Neutrophil (primary cell): Measurements from ENCODE around the gene HAUS1.

Experiments
- H3K27ac ChIP-seq: fragments of 200-600 bp; sonication (generic); 2 replicates; pipeline ENCODE4 v1.5.1; 2016; ENCODE audit warnings: mild to moderate bottlenecking, moderate library complexity
- H3K27me3 ChIP-seq: fragments of 200-600 bp; sonication (generic); 2 replicates; pipeline ENCODE4 v1.6.0; 2016; ENCODE audit warnings: mild to moderate bottlenecking
- H3K36me3 ChIP-seq: fragments of 200-600 bp; sonication (generic); 2 replicates; pipeline ENCODE4 v1.5.1; 2017
- H3K4me1 ChIP-seq, 2 experiments: fragments of 200-600 bp in 1 of 2; sonication (generic) in 1 of 2; 1 replicate in 1 of 2; 2 replicates in 1 of 2; pipeline versions ENCODE4 v1.5.1 to v1.6.1; 2013 to 2016; ENCODE audit warnings: low read depth in 1 of 2, low read length in 1 of 2, mild to moderate bottlenecking in 1 of 2, moderate library complexity in 1 of 2; ENCODE audit not compliant: control insufficient read depth in 1 of 2, insufficient read depth in 1 of 2
- H3K4me3 ChIP-seq, 2 experiments: fragments of 200-600 bp in 1 of 2; sonication (generic) in 1 of 2; 1 replicate in 1 of 2; 2 replicates in 1 of 2; pipeline ENCODE4 v1.5.1; 2013 to 2016; ENCODE audit warnings: low read depth in 1 of 2, low read length in 1 of 2, mild to moderate bottlenecking in 1 of 2, moderate library complexity in 1 of 2
- H3K9me3 ChIP-seq: fragments of 200-600 bp; sonication (generic); 2 replicates; pipeline ENCODE4 v1.5.1; 2016
- TF ChIP-seq, protein P1 (sequence below): fragments of 200-600 bp; sonication (generic); IDR thresholded peaks from 2 replicates; pipeline ENCODE4 v1.5.1; 2016; ENCODE audit warnings: antibody characterized with exemption

The HAUS1 gene

DNA sequence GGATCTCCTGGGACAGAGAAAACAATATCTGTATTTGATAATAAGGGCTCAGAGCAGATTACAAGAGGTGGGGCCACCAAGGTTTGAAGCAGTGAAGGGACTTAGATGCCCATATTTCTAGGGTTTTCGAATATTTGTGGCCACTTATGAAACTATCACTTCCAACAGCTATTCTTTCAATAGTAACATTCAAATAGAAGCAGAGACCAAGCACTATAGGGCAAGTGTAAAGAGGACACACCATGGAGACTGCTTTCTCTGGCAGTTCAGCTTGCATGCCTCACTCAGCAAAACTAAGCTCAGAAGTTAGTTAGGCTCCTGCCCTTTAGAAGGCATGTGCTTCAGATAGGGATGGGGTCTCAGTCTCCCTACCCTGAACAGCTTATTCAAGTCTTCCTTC is 42.4 kb upstream of the HAUS1 start:
- TF ChIP-seq, protein P1, sequence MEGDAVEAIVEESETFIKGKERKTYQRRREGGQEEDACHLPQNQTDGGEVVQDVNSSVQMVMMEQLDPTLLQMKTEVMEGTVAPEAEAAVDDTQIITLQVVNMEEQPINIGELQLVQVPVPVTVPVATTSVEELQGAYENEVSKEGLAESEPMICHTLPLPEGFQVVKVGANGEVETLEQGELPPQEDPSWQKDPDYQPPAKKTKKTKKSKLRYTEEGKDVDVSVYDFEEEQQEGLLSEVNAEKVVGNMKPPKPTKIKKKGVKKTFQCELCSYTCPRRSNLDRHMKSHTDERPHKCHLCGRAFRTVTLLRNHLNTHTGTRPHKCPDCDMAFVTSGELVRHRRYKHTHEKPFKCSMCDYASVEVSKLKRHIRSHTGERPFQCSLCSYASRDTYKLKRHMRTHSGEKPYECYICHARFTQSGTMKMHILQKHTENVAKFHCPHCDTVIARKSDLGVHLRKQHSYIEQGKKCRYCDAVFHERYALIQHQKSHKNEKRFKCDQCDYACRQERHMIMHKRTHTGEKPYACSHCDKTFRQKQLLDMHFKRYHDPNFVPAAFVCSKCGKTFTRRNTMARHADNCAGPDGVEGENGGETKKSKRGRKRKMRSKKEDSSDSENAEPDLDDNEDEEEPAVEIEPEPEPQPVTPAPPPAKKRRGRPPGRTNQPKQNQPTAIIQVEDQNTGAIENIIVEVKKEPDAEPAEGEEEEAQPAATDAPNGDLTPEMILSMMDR: no peak
- Histone ChIP-seq H3K4me1 (peaks cover 38 to 39% of the 10 kb centered on the region in 2 experiments), H3K27ac (peak overlapping the region; percentile 54), H3K27me3 (no peaks in the 10 kb centered on the region), H3K4me3 (no peak overlapping the region), H3K9me3 (no peaks in the 10 kb centered on the region), H3K36me3 (peaks cover 6% of the 10 kb centered on the region)

GRCh38 chr18:46062781-46063180 is 41.4 kb upstream of the HAUS1 start:
- peaks cover 38 to 43% of the 10 kb centered on the region in 2 experiments for H3K4me1 ChIP-seq
- TF ChIP-seq, protein P1: no peak
- H3K9me3 ChIP-seq: no peaks in the 10 kb centered on the region
- H3K4me3 ChIP-seq: no peak overlapping the region
- H3K27me3 ChIP-seq: no peaks in the 10 kb centered on the region
- peaks cover 6% of the 10 kb centered on the region for H3K36me3 ChIP-seq
- H3K27ac ChIP-seq: peak overlapping the region; percentile 41

DNA sequence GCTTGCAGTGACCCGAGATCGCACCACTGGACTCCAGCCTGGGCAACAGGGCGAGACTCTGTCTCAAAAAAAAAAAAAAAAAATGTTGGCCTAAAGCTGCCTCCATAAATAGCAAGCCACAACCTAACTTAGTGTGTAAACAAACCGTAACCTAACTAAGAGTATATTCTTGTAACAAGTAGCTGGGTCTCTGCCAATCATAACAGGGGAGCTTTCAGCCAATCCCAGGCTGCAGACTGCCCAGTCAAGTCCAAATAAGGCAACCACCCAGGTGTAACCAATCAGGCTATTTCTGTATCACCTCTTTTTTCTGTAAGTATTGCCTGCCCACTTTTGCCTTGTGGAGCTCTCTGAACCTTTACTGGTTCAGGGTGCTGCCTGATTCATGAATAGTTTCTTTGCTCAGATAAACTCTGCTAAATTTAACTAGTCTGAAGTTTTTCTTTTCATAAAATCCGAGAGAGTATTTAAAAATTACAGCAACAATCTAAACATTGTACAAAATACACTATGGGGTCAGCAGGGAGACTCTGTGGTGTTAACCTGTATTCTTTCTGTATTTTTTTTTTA is 36.7 kb upstream of the HAUS1 start:
- Histone ChIP-seq H3K27me3 (no peaks in the 10 kb centered on the region), H3K4me3 (no peak overlapping the region), H3K9me3 (no peaks in the 10 kb centered on the region), H3K36me3 (peaks cover 6% of the 10 kb centered on the region), H3K4me1 (peaks cover 46 to 66% of the 10 kb centered on the region in 2 experiments), H3K27ac (peak overlapping the region; percentile 38)
- TF ChIP-seq, protein P1: no peak

DNA sequence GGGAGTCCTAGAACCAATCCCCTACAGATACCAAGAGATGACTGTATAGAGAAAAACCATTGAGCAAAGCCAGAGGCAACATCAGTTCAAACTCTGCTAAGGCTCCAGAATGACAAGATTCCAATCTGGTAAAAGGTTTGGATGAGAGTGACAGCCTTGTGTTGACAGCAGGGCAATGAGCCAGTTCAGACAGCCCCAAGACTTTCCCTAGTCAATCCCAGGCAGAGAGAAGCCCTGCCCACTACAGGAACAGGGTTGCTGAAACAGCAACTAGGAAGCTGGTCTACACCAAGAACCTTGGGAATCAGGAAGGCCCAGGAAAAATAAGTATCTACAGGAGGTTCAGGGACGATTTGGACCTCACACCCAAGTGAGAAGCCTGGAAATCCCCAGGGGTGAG is 35.4 kb upstream of the HAUS1 start:
- Histone ChIP-seq H3K36me3 (peaks cover 6% of the 10 kb centered on the region), H3K4me1 (peaks cover 46 to 69% of the 10 kb centered on the region in 2 experiments), H3K4me3 (peak overlapping the region in 1 of 2 experiments; percentile 4), H3K27me3 (no peaks in the 10 kb centered on the region), H3K9me3 (no peaks in the 10 kb centered on the region), H3K27ac (peak overlapping the region; percentile 94)
- TF ChIP-seq, protein P1: no peak

DNA sequence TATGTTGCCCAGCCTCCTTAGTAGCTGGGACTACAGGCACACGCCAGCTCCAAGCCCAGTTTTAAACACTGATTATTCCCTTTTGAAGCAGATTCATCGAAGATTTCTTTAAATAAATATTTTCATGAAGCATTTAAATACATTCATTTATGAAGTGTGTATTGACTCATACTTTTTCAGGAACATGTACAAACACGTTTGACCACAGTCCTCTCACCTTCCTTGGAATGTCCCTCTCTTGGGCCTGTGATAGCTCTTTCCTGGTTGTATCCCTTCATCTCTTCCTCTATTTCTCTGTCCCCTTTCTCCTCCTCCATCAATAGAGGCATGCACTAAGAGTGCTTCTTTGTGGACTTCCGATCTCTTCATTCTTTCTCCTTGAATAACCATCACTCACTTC is 34.7 kb upstream of the HAUS1 start:
- Histone ChIP-seq H3K36me3 (peaks cover 6% of the 10 kb centered on the region), H3K27ac (peak overlapping the region; percentile 94), H3K27me3 (no peaks in the 10 kb centered on the region), H3K9me3 (no peaks in the 10 kb centered on the region), H3K4me3 (peak overlapping the region; percentile 88 to 95), H3K4me1 (peaks cover 45 to 71% of the 10 kb centered on the region in 2 experiments)
- TF ChIP-seq, protein P1: no peak
